Spleen (tissue), 11 donors: ENCODE data around the gene PALM3. TPM values are rescaled to one million over a fixed set of nuclear protein-coding genes. Genes with fewer than 3 reads are reported as not detected.

ENCODE experiments used
- DNase-seq: peaks from one replicate; pipeline ENCODE4 v3.0.0-alpha.2; 2020
- H3K27ac ChIP-seq, 8 donors: fragments of 200-600 bp; sonication (generic) in 7 of 8; 1 replicate in 4 of 8; 2 replicates in 4 of 8; pipeline versions ENCODE4 v1.5.0 to v1.8.0; 2016 to 2021; ENCODE audit warnings: inconsistent platforms in 4 of 8, mild to moderate bottlenecking in 4 of 8, moderate library complexity in 1 of 8
- H3K27me3 ChIP-seq, 7 donors: fragments of 200-600 bp; sonication (generic) in 6 of 7; replicated peaks in 1 of 7; 1 replicate in 4 of 7; 2 replicates in 3 of 7; pipeline versions ENCODE4 v1.5.0 to v1.8.0; 2016 to 2021; ENCODE audit warnings: inconsistent platforms in 3 of 7, mild to moderate bottlenecking in 1 of 7
- H3K36me3 ChIP-seq, 6 donors: fragments of 200-600 bp; sonication (generic) in 5 of 6; 1 replicate in 4 of 6; 2 replicates in 2 of 6; pipeline versions ENCODE4 v1.5.0 to v1.8.0; 2016 to 2021; ENCODE audit warnings: inconsistent platforms in 2 of 6
- H3K4me1 ChIP-seq, 6 donors: fragments of 200-600 bp; sonication (generic) in 5 of 6; 1 replicate in 3 of 6; 2 replicates in 3 of 6; pipeline versions ENCODE4 v1.5.0 to v1.8.0; 2016 to 2021; ENCODE audit warnings: inconsistent platforms in 3 of 6
- H3K4me3 ChIP-seq, 8 donors: fragments of 200-600 bp; sonication (generic) in 7 of 8; 1 replicate in 4 of 8; 2 replicates in 4 of 8; pipeline versions ENCODE4 v1.5.0 to v1.8.0; 2016 to 2021; ENCODE audit warnings: inconsistent platforms in 4 of 8, mild to moderate bottlenecking in 4 of 8, moderate library complexity in 2 of 8
- H3K9me3 ChIP-seq, 8 donors: fragments of 200-600 bp; sonication (generic) in 7 of 8; 1 replicate in 4 of 8; 2 replicates in 4 of 8; pipeline versions ENCODE4 v1.5.0 to v1.8.0; 2016 to 2021; ENCODE audit warnings: inconsistent platforms in 4 of 8
- CTCF ChIP-seq, 11 experiments: fragments of 200-600 bp in 7 of 11; fragments of 450-650 bp in 4 of 11; sonication (generic) in 4 of 11; IDR thresholded peaks in 8 of 11; conservative IDR thresholded peaks in 3 of 11; 1 replicate in 7 of 11; 2 replicates in 4 of 11; pipeline versions ENCODE4 v1.4.0 to v1.8.0; 2016 to 2021; ENCODE audit warnings: antibody characterized with exemption in 11 of 11, inconsistent platforms in 4 of 11, mild to moderate bottlenecking in 1 of 11
- POLR2A ChIP-seq, 3 donors: fragments of 450-650 bp; IDR thresholded peaks; one replicate each; pipeline ENCODE4 v1.5.1; 2017; ENCODE audit warnings: antibody characterized with exemption in 3 of 3, mild to moderate bottlenecking in 1 of 3
- POLR2AphosphoS5 ChIP-seq, 3 donors: sonication (generic); formaldehyde crosslinking; IDR thresholded peaks; one replicate each; pipeline ENCODE4 v1.5.1; 2017; ENCODE audit warnings: antibody characterized with exemption in 3 of 3
- WGBS, 5 donors: extraction: QIAGEN DNeasy Blood & Tissue Kit in 3 of 5; methylation state at CpG; one replicate each; pipeline versions ENCODE4 v1.1.5 to v1.1.7; 2013 to 2018; 5-methylcytosine and 5-hydroxymethylcytosine counted together
- intact Hi-C: fragments of 100-400 bp; cut with DNase I; formaldehyde crosslinking; loops from one replicate; pipeline ENCODE4 v1.15.0; 2023; ENCODE audit warnings: low total_unique reads
- polyA plus RNA-seq, 3 donors: library from polyadenylated mRNA; stranded (reverse); fragments of 200-250 nt; gene quantifications; one replicate each; pipeline ENCODE4 v1.2.1, GENCODE V29; 2013
- total RNA-seq, 7 donors: library from RNA; depleted of rRNA in 3 of 7; stranded (reverse); fragments of >200 nt in 3 of 7; fragmentation: NEBNext Ultra II Directional in 4 of 7; extraction: Animal tissue kit (Norgen Biotek cat#: 25700) in 4 of 7; gene quantifications; one replicate each; pipeline versions ENCODE4 v1.1.0 to v1.2.1, GENCODE V29; 2016 to 2021
- donor health status: healthy with polysubstance abuse.
- donor health status: DM: no; HTN: no; CAD: no; lungs with moderate emphysema.
- donor health status: DM: no; HTN: no; CAD: no.
- donor health status: Bipolar disorder and iron deficiency.
- donor health status: healthy.
- donor health status: DM: no; HTN: no; CAD: no.
- donor health status: DM: yes; HTN: yes; CAD: no.

PALM3 gene
- total and polyA plus RNA-seq, 10 donors = 0.02 to 0.32 (median 0.05) TPM; not detected in 7

- H3K27me3 ChIP-seq = no peaks in the 10 kb centered on the region
- H3K4me3 ChIP-seq = peak overlapping the region in 7 of 8 donors; percentile 23 to 96 (median 85)
- peak overlapping the region in 4 of 8 donors; percentile 49 to 98 (median 96) for H3K27ac ChIP-seq
Measured at GRCh38 chr19:14089412-14089661, 27.5 kb upstream of the PALM3 start.

GRCh38 chr19:14088634-14089411 lies 26.9 kb upstream of the PALM3 start:
- no peaks in the 10 kb centered on the region for H3K27me3 ChIP-seq
- TF ChIP-seq CTCF (IDR thresholded peaks at IDR 0.05 in 8 of 11, conservative IDR thresholded peaks at IDR 0.05 in 3 of 11) (no peak), POLR2A (IDR thresholded peaks at IDR 0.05) (no peak), POLR2AphosphoS5 (IDR thresholded peaks at IDR 0.05) (peak in 1 of 3 donors; percentile 24)
- 86 to 92% (median 90%) methylated on average over 29 to 30 of the region's 30 CpGs for WGBS, 5 donors
- peak; percentile 81 for DNase-seq
- H3K27ac ChIP-seq = peak overlapping the region in 1 of 8 donors; percentile 96
- intact Hi-C loops = loop anchor here (10.0 kb wide), 1 partner anchor 46 kb away; the partner anchor contains the start of gene ASF1B
- peaks cover 0 to 31% (median 20%) of the 10 kb centered on the region in 6 donors for H3K4me1 ChIP-seq
- H3K36me3 ChIP-seq = peaks cover 0 to 26% (median 6%) of the 10 kb centered on the region in 6 donors
- peaks cover 0 to 14% (median 11%) of the 10 kb centered on the region in 8 donors for H3K9me3 ChIP-seq
- H3K4me3 ChIP-seq = peak overlapping the region in 3 of 8 donors; percentile 85 to 96 (median 85)

More at GRCh38 chr19:14089412-14089661, 27.5 kb upstream of the PALM3 start:
- Histone ChIP-seq H3K36me3 (peaks cover 0 to 27% (median 6%) of the 10 kb centered on the region in 6 donors), H3K4me1 (peaks cover 0 to 31% (median 20%) of the 10 kb centered on the region in 6 donors), H3K9me3 (peaks cover 0 to 14% (median 11%) of the 10 kb centered on the region in 8 donors)
- whole genome bisulfite sequencing, 5 donors = 16 to 29% (median 23%) methylated on average over 15 to 16 of the region's 16 CpGs
- intact Hi-C loops = loop anchor here (10.0 kb wide), 1 partner anchor 45 kb away; the partner anchor contains the start of gene ASF1B
- no peak for DNase-seq
- no peak for TF ChIP-seq POLR2A (IDR thresholded peaks at IDR 0.05)
- TF ChIP-seq CTCF (IDR thresholded peaks at IDR 0.05 in 8 of 11, conservative IDR thresholded peaks at IDR 0.05 in 3 of 11) = peak in 2 of 11 experiments; percentile 23 to 34

GRCh38 chr19:14086098-14086497 lies 24.2 kb upstream of the PALM3 start:
- intact Hi-C loops = loop anchor here (10.0 kb wide), 1 partner anchor 49 kb away; the partner anchor contains the start of gene ASF1B
- TF ChIP-seq POLR2AphosphoS5 (IDR thresholded peaks at IDR 0.05) = no peak
- TF ChIP-seq POLR2A (IDR thresholded peaks at IDR 0.05) = no peak
- TF ChIP-seq CTCF (IDR thresholded peaks at IDR 0.05 in 8 of 11, conservative IDR thresholded peaks at IDR 0.05 in 3 of 11) = no peak
- H3K27me3 ChIP-seq = no peaks in the 10 kb centered on the region
- no peaks in the 10 kb centered on the region for H3K9me3 ChIP-seq
- no peak overlapping the region for H3K4me3 ChIP-seq
- peaks cover 7 to 38% (median 24%) of the 10 kb centered on the region in 6 donors for H3K4me1 ChIP-seq
- 90 to 100% (median 94%) methylated on average over 5 of the region's 5 CpGs for WGBS, 5 donors
- H3K27ac ChIP-seq = no peak overlapping the region
- peaks cover 0 to 20% (median 6%) of the 10 kb centered on the region in 6 donors for H3K36me3 ChIP-seq
- no peak for DNase-seq
